Activated T-cell treated with anti-CD3 and anti-CD28 coated beads, Interleukin-2, amount 50 U/mL, for 72 hours (primary cell): ENCODE data around the gene CERT1. TPM values are rescaled to one million over a fixed set of nuclear protein-coding genes. Genes with fewer than 3 reads are reported as not detected.
"Not testable (repeated sequence)": the region's sequence is repeated elsewhere in the genome, so short reads cannot be mapped to it uniquely, and the experiment has no call there.

ENCODE experiments used
- ATAC-seq, 2 donors: fragments of 150-1000 bp; cut with Tn5 transposase; replicated peaks in 1 of 2; 2 replicates each; pipeline ENCODE4 v1.10.0; 2021; ENCODE audit warnings: moderate library complexity in 2 of 2, mild to moderate bottlenecking in 1 of 2
- DNase-seq, 2 donors: peaks; one replicate each; pipeline ENCODE4 v3.0.0; 2021 to 2022; ENCODE audit warnings: mixed read lengths in 1 of 2
- H3K27ac Mint-ChIP-seq: one replicate; pipeline ENCODE4 v1.8.0; 2022; ENCODE audit warnings: mild to moderate bottlenecking, moderate library complexity, mixed read lengths
- H3K27me3 Mint-ChIP-seq: one replicate; pipeline ENCODE4 v1.8.0; 2022; ENCODE audit warnings: low read depth, mixed read lengths
- H3K36me3 Mint-ChIP-seq, 2 donors: one replicate each; pipeline ENCODE4 v1.8.0; 2022; ENCODE audit warnings: mixed read lengths in 2 of 2, mild to moderate bottlenecking in 1 of 2; ENCODE audit not compliant: insufficient read depth in 2 of 2
- H3K4me1 Mint-ChIP-seq: one replicate; pipeline ENCODE4 v1.8.0; 2022; ENCODE audit warnings: low read depth, mixed read lengths
- H3K4me3 Mint-ChIP-seq, 2 donors: one replicate each; pipeline ENCODE4 v1.8.0; 2022; ENCODE audit warnings: mild to moderate bottlenecking in 2 of 2, mixed read lengths in 2 of 2, moderate library complexity in 2 of 2
- H3K9me3 Mint-ChIP-seq, 2 donors: one replicate each; pipeline ENCODE4 v1.8.0; 2022; ENCODE audit warnings: mixed read lengths in 2 of 2
- total RNA-seq, 2 donors: library from RNA; stranded (reverse); gene quantifications; one replicate each; pipeline ENCODE4 v1.2.3, GENCODE V29; 2022

Gene CERT1
- total RNA-seq, 2 donors from 2014 or later, result 31.9 to 34.9 TPM

GRCh38 chr5:75349663-75350062 is 161.8 kb downstream of the CERT1 start:
- H3K4me3 Mint-ChIP-seq, result no peak overlapping the region
- H3K27ac Mint-ChIP-seq, result no peak overlapping the region
- H3K4me1 Mint-ChIP-seq, result peaks cover 21% of the 10 kb centered on the region
- no peak for ATAC-seq
- DNase-seq, result no peak
- peaks cover 13 to 51% of the 10 kb centered on the region in 2 donors for H3K36me3 Mint-ChIP-seq
- H3K9me3 Mint-ChIP-seq, result no peaks in the 10 kb centered on the region
- H3K27me3 Mint-ChIP-seq, result no peaks in the 10 kb centered on the region

GRCh38 chr5:75348241-75348640 is 163.2 kb downstream of the CERT1 start:
- ATAC-seq (no peak), DNase-seq (no peak)
- Mint-ChIP-seq H3K4me1 (peaks cover 21% of the 10 kb centered on the region), H3K4me3 (no peak overlapping the region), H3K27ac (no peak overlapping the region), H3K36me3 (peaks cover 12 to 51% of the 10 kb centered on the region in 2 donors), H3K27me3 (no peaks in the 10 kb centered on the region), H3K9me3 (no peaks in the 10 kb centered on the region)

GRCh38 chr5:75342836-75343235 is 168.6 kb downstream of the CERT1 start:
- ATAC-seq (no peak), DNase-seq (no peak)
- H3K4me3 Mint-ChIP-seq, result no peak overlapping the region
- H3K9me3 Mint-ChIP-seq, result no peaks in the 10 kb centered on the region
- H3K27ac Mint-ChIP-seq, result no peak overlapping the region
- no peaks in the 10 kb centered on the region for H3K27me3 Mint-ChIP-seq
- peaks cover 2 to 20% of the 10 kb centered on the region in 2 donors for H3K36me3 Mint-ChIP-seq
- peaks cover 42% of the 10 kb centered on the region for H3K4me1 Mint-ChIP-seq

GRCh38 chr5:75341934-75342333 is 169.5 kb downstream of the CERT1 start:
- H3K9me3 Mint-ChIP-seq, result no peaks in the 10 kb centered on the region
- no peak overlapping the region for H3K27ac Mint-ChIP-seq

GRCh38 chr5:75340714-75341478 is 170.5 kb downstream of the CERT1 start:
- peak overlapping the region; percentile 38 for H3K27ac Mint-ChIP-seq
- ATAC-seq, result no peak
- H3K9me3 Mint-ChIP-seq, result no peaks in the 10 kb centered on the region
- no peaks in the 10 kb centered on the region for H3K27me3 Mint-ChIP-seq
- H3K36me3 Mint-ChIP-seq, result peaks cover 0 to 9% of the 10 kb centered on the region in 2 donors
- H3K4me1 Mint-ChIP-seq, result peaks cover 47% of the 10 kb centered on the region
- H3K4me3 Mint-ChIP-seq, result no peak overlapping the region
- DNase-seq, result no peak

More at GRCh38 chr5:75341934-75342333, 169.5 kb downstream of the CERT1 start:
- Mint-ChIP-seq H3K4me3 (no peak overlapping the region), H3K27me3 (no peaks in the 10 kb centered on the region), H3K36me3 (peaks cover 0 to 14% of the 10 kb centered on the region in 2 donors), H3K4me1 (peaks cover 47% of the 10 kb centered on the region)
- ATAC-seq (no peak), DNase-seq (no peak)

- no peak for DNase-seq
- no peaks in the 10 kb centered on the region for H3K27me3 Mint-ChIP-seq
- no peak for ATAC-seq
- no peak overlapping the region for H3K4me3 Mint-ChIP-seq
- peaks cover 47% of the 10 kb centered on the region for H3K4me1 Mint-ChIP-seq
- no peak overlapping the region for H3K27ac Mint-ChIP-seq
- H3K36me3 Mint-ChIP-seq, result peaks cover 0 to 1% of the 10 kb centered on the region in 2 donors
- no peaks in the 10 kb centered on the region for H3K9me3 Mint-ChIP-seq
These were observed 173.0 kb downstream of the CERT1 start for GRCh38 chr5:75338408-75338807.

GRCh38 chr5:75337366-75338021 is 173.9 kb downstream of the CERT1 start:
- H3K4me3 Mint-ChIP-seq, result no peak overlapping the region
- ATAC-seq, result peak; percentile 7 to 10
- H3K27ac Mint-ChIP-seq, result no peak overlapping the region
- peak; percentile 46 to 53 for DNase-seq
- peaks cover 0 to 1% of the 10 kb centered on the region in 2 donors for H3K36me3 Mint-ChIP-seq
- no peaks in the 10 kb centered on the region for H3K9me3 Mint-ChIP-seq
- H3K27me3 Mint-ChIP-seq, result no peaks in the 10 kb centered on the region
- peaks cover 47% of the 10 kb centered on the region for H3K4me1 Mint-ChIP-seq

GRCh38 chr5:75336615-75337336 is 174.7 kb downstream of the CERT1 start, which contains the start of gene HMGCR:
Gene HMGCR (plus strand): TSS chr5:75337220. CDS start chr5:75342606, 5,386 bp downstream.
- DNase-seq (peak; percentile 95 to 98), ATAC-seq (peak; percentile 96 to 97)
- Mint-ChIP-seq H3K36me3 (peaks cover 0 to 1% of the 10 kb centered on the region in 2 donors), H3K4me3 (no peak within 1 kb of the TSS), H3K27ac (no peak within 1 kb of the TSS), H3K9me3 (no peaks in the 10 kb centered on the region), H3K4me1 (peaks cover 41% of the 10 kb centered on the region), H3K27me3 (no peaks in the 10 kb centered on the region)

- no peaks in the 10 kb centered on the region for H3K27me3 Mint-ChIP-seq
- no peak overlapping the region for H3K27ac Mint-ChIP-seq
- peaks cover 0 to 1% of the 10 kb centered on the region in 2 donors for H3K36me3 Mint-ChIP-seq
- no peak overlapping the region for H3K4me3 Mint-ChIP-seq
- DNase-seq (peak in 1 of 2 donors; percentile 13), ATAC-seq (no peak)
- peaks cover 34% of the 10 kb centered on the region for H3K4me1 Mint-ChIP-seq
- H3K9me3 Mint-ChIP-seq, result no peaks in the 10 kb centered on the region
These were observed 175.3 kb downstream of the CERT1 start for GRCh38 chr5:75335952-75336614.

GRCh38 chr5:75335486-75335885 is 175.9 kb downstream of the CERT1 start:
- no peaks in the 10 kb centered on the region for H3K27me3 Mint-ChIP-seq
- peaks cover 29% of the 10 kb centered on the region for H3K4me1 Mint-ChIP-seq
- no peak for ATAC-seq
- no peaks in the 10 kb centered on the region for H3K9me3 Mint-ChIP-seq
- H3K36me3 Mint-ChIP-seq, result peaks cover 0 to 1% of the 10 kb centered on the region in 2 donors
- H3K4me3 Mint-ChIP-seq, result no peak overlapping the region
- no peak overlapping the region for H3K27ac Mint-ChIP-seq
- no peak for DNase-seq

- not testable (repeated sequence) for H3K27me3 Mint-ChIP-seq, H3K9me3 Mint-ChIP-seq, H3K36me3 Mint-ChIP-seq, H3K4me3 Mint-ChIP-seq, DNase-seq, H3K27ac Mint-ChIP-seq, ATAC-seq
- peaks cover 19% of the 10 kb centered on the region for H3K4me1 Mint-ChIP-seq
These were observed 177.0 kb downstream of the CERT1 start for GRCh38 chr5:75334413-75334812.

GRCh38 chr5:75333759-75334158 is 177.7 kb downstream of the CERT1 start:
- H3K27me3 Mint-ChIP-seq, ATAC-seq, H3K9me3 Mint-ChIP-seq, H3K4me3 Mint-ChIP-seq, DNase-seq, H3K27ac Mint-ChIP-seq, H3K36me3 Mint-ChIP-seq: not testable (repeated sequence)
- H3K4me1 Mint-ChIP-seq, result peaks cover 13% of the 10 kb centered on the region
